ENCODE results near the gene PLSCR5.

PLSCR5 gene

DNA sequence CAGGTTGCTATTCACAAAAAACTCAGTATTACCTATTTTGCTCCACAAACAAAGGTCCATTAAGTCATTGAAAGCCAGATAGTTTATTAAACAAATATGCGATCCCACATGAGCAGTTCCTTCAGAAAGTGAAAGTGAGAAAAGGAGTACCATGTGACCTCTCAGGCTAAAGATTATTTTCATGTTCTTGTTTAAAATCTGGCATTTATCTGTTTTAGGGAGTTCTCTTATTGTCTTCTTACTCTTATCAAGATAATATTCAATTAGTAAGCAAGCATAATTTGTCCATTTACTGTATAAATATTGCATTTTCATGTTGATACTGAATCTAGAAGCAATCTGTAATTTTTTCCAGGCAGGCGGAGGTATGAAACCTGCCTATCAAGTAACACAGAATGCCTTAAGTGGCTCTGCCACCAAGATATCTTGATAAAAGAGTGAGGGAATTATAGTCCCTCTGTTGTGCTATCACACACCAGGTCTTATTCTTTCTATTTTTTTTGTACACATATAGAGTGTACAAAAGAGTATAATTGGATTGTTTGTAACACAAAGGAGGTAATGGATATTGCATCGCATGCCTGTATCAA, 20.1 kb upstream of the PLSCR5 start:
- in situ Hi-C loops (cut with MboI; ENCODE audit: low pct_unique_long_range_greater_than_20kb, low sequenced_read_pairs, unreplicated experiment) = no loop called here
- TF ChIP-seq, protein P1, sequence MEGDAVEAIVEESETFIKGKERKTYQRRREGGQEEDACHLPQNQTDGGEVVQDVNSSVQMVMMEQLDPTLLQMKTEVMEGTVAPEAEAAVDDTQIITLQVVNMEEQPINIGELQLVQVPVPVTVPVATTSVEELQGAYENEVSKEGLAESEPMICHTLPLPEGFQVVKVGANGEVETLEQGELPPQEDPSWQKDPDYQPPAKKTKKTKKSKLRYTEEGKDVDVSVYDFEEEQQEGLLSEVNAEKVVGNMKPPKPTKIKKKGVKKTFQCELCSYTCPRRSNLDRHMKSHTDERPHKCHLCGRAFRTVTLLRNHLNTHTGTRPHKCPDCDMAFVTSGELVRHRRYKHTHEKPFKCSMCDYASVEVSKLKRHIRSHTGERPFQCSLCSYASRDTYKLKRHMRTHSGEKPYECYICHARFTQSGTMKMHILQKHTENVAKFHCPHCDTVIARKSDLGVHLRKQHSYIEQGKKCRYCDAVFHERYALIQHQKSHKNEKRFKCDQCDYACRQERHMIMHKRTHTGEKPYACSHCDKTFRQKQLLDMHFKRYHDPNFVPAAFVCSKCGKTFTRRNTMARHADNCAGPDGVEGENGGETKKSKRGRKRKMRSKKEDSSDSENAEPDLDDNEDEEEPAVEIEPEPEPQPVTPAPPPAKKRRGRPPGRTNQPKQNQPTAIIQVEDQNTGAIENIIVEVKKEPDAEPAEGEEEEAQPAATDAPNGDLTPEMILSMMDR (IDR thresholded peaks at IDR 0.05; ENCODE audit: extremely low read depth, insufficient read depth, missing control alignments) = no peak
- DNase-seq (ENCODE audit: low spot score) = no peak

DNA sequence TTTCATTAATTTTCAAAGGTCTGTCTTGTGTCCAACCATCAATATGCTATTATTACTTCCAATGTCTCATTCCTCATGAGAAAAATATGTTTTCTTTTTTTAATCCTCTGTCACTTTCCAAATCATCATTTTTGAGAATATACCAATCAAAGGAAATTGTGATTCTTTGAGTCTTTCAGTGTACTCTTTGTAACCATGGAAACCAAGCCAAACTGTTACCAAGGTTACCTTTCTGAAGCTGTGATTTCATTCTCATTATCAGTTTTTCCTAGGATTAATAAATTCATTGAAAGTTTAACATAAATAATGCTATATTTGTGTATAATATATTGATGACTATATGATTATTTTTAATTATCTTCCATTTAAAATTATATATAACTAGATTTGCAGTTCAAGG, 16.6 kb upstream of the PLSCR5 start:
- TF ChIP-seq, protein P1 (IDR thresholded peaks at IDR 0.05; ENCODE audit: extremely low read depth, insufficient read depth, missing control alignments) = no peak
- no peak for DNase-seq (ENCODE audit: low spot score)
- in situ Hi-C loops (cut with MboI; ENCODE audit: low pct_unique_long_range_greater_than_20kb, low sequenced_read_pairs, unreplicated experiment) = no loop called here

DNA sequence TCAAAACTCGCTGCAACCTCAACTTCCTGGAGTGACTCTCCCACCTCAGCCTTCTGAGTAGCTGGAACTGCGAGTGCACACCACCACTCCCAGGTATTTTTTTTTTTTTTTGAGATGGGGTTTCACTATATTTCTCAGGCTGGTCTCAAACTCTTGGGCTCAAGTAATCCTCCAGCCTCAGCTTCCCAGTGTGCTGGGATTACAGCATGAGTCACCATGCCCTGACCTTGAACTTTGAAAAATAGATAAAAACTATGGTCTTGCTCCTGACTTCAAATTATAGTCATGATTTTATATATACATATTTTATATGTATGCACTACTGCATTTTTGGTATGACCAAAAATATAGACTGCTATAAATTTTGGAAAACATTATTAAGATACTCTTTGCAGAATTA, 6.9 kb upstream of the PLSCR5 start:
- TF ChIP-seq, protein P1 (IDR thresholded peaks at IDR 0.05; ENCODE audit: extremely low read depth, insufficient read depth, missing control alignments) = no peak
- no peak for DNase-seq (ENCODE audit: low spot score)
- in situ Hi-C loops (cut with MboI; ENCODE audit: low pct_unique_long_range_greater_than_20kb, low sequenced_read_pairs, unreplicated experiment) = no loop called here

DNA sequence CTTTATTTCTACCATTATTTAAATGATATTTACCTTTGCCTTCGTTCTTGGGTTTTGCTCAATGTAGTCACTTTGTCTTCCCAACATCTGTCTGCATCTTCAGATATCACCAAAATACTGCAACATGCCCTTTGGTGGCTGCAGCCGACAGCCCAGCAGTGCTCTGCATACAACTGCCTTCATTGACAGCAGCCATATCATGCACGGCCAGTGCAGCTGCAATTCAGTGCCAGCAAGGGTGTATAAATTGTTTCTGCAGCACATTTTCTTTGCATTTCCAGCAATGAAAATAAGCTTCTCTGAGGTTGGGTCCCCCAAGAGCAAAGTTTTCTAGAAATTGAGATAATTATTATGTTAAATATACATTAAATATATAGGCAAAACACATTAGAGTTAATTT, 6.0 kb upstream of the PLSCR5 start:
- in situ Hi-C loops (cut with MboI; ENCODE audit: low pct_unique_long_range_greater_than_20kb, low sequenced_read_pairs, unreplicated experiment) = no loop called here
- TF ChIP-seq, protein P1 (IDR thresholded peaks at IDR 0.05; ENCODE audit: extremely low read depth, insufficient read depth, missing control alignments) = no peak
- DNase-seq (ENCODE audit: low spot score) = no peak

DNA sequence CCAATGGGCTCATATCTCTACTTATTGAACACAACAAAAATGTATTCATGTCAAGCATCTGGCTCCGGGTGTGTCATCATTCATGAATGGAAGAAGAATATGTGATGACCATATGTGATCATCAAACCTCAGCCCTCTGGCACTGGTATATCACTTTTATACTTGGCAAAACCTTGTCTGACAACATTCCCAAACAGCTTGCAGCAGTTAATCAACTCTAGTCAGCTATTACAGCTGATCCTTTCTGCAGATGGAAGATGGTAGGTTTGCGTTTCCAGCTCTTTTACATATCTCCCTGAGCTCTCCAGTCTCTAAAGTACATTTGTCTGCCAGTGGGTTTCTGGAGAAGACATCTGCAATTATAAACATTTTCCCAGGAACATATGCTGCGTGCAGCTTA, 6.6 kb downstream of the PLSCR5 start:
- in situ Hi-C loops (cut with MboI; ENCODE audit: low pct_unique_long_range_greater_than_20kb, low sequenced_read_pairs, unreplicated experiment) = no loop called here
- no peak for DNase-seq (ENCODE audit: low spot score)
- TF ChIP-seq, protein P1 (IDR thresholded peaks at IDR 0.05; ENCODE audit: extremely low read depth, insufficient read depth, missing control alignments) = no peak

DNA sequence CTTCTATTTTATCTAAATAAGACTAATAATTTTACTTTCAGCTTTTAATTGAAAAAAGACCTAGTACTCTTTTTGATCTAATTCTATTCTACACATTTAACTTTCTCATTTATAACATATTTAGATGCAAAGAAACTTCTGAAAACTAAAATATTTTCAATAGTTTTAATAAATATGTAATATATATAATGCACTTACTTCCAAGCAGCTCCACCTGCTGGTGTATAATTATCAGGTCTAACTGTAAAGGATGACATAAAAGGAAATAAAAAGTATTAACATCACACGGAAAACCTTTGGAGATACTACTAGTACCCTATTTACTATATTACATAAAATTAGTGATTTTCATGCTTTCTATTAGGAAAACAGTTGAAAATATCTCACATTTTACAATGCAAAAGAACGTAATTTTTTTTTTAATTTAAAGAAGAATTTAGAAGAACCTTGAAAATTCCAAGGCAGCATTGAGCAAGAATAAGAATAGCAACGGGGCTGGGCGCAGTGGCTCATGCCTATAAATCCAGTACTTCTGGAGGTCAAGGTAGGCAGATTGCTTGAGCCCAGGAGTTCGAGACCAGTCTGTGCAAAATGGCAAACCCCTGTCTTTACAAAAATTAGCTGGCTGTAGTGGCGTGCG, 10.2 kb downstream of the PLSCR5 start:
- in situ Hi-C loops (cut with MboI; ENCODE audit: low pct_unique_long_range_greater_than_20kb, low sequenced_read_pairs, unreplicated experiment) = no loop called here
- no peak for DNase-seq (ENCODE audit: low spot score)
- TF ChIP-seq, protein P1 (IDR thresholded peaks at IDR 0.05; ENCODE audit: extremely low read depth, insufficient read depth, missing control alignments) = peak; percentile 28
